ENCODE data around the gene CMIP.

The CMIP gene

GRCh38 chr16:81539009-81539758 is 94.6 kb downstream of the CMIP start:
- no peak for DNase-seq

- DNase-seq, result no peak
These were observed 95.3 kb downstream of the CMIP start for GRCh38 chr16:81539759-81540472.

DNA sequence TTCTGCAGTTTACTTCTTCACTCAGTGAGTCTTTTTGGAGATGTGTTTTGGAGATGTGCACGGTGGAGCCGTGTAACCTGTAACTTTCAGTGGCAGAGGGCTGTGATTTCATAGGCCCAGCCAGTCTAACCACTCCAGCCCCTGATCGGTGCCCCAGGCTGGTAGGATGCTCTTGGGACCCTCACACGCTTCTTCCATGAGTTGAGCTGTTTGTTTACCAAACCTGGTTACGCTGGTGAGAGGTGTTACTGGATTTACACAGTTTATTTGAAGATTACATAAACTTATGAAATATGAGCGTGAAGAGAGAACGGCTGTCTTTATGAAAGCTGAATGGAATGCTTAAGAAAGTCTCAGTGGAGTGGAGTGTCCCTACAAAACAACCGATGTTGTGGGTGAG is 96.7 kb downstream of the CMIP start:
- DNase-seq, result no peak

DNA sequence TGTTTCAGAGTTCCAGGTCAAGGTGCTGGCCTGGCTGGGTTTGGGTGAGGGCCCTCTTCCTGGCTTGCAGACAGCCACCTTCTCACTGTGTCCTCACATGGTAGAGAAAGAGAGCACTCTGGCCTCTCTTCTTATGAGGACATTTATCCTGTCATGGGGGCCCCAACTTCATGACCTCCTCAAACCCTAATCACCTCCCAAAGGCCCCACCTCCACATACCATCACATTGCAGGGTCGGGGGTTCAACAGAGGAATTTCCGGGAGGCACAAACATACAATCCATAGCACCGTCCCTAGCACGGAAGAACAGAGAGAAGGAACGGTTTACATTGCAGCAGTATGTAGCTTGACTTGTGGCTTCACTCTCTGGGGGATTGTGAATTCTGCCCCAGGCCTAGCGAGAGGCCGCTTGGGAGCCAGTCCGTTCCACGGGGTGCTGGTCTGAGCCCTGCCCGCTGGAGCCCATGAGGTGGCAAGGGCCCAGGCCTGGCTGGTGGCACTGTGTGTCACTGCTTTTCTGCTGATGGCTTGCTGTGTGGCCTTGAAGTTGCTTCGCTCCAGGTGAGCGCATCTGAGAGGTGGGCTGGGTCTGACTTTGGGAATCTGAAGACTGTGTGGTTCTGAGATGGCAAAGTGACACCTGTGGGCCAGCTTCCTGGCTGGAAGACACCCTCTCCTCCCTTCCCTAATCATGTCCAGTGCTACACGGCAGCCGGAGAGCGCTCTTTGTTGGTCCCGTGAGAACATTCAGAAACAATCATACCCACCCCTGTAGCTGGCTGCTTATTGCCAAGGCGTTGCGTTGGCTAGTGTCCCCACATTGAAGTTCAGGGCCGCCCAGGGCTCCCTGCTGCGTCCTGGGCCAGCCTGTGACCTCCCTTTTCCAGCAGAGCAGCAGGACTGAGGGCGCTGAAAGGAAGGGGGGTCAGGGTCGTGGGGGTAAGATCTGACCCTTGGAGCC is 98.3 kb downstream of the CMIP start:
- DNase-seq, result no peak

DNA sequence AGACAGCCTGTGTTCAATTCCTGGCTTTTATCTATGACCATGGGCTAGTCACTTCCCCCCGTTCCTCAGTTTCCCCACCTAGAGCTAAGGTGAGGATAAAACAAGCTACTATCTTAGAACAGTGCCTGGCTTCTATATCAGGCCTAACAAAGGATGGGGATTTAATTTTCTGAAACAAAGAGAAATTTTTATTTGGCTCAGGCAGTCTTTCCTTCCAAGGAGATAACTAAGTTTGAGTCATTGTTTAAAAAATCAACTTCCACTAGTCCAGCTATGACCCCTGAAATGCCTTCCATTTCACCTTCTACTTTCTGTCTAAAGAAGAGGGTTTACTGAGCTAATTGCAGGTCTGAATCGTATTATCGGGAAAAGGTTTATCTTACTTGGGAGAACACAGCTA is 99.0 kb downstream of the CMIP start:
- no peak for DNase-seq

DNA sequence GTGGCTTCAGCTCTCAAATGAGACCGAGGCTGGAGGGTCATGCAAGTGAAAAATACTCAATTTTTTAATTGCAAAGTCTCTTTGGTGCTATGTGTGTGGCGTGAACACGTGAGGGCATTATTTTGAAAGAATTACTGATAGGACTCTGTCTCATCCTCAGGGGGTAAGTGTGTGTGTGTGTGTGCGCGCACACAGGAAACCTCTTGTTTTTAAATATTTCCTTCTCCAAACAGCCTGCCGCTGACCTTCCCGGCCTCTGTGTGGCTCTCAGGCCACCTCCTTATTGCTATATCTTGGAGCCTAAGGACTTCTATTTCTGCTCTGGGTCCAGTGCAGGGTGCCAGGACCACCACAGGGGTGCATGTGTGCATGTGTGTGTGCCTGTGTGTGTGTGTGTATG is 99.7 kb downstream of the CMIP start:
- DNase-seq, result no peak

GRCh38 chr16:81544700-81545271 is 100.2 kb downstream of the CMIP start:
- DNase-seq, result no peak

GRCh38 chr16:81545470-81546250 is 101.1 kb downstream of the CMIP start:
- DNase-seq, result no peak

DNA sequence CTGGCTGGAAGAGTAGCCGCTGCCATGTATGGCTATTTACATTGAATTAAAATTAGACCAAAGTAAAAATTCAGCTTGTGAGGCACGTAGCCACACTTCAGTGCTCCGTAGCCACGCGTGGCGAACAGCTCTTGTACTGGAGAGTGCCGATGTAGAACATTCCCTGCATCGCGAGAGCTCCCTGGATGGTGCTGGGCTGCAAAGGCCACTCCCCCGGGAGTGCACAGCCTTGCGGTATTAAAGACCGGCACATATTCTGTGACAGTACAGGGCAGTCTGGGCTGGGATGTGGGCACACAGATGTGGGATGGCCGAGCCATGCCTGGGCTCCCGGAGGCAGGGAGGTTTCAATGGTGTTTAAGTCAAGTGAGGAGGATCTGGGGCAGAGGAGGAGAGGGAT is 102.2 kb downstream of the CMIP start:
- no peak for DNase-seq

DNA sequence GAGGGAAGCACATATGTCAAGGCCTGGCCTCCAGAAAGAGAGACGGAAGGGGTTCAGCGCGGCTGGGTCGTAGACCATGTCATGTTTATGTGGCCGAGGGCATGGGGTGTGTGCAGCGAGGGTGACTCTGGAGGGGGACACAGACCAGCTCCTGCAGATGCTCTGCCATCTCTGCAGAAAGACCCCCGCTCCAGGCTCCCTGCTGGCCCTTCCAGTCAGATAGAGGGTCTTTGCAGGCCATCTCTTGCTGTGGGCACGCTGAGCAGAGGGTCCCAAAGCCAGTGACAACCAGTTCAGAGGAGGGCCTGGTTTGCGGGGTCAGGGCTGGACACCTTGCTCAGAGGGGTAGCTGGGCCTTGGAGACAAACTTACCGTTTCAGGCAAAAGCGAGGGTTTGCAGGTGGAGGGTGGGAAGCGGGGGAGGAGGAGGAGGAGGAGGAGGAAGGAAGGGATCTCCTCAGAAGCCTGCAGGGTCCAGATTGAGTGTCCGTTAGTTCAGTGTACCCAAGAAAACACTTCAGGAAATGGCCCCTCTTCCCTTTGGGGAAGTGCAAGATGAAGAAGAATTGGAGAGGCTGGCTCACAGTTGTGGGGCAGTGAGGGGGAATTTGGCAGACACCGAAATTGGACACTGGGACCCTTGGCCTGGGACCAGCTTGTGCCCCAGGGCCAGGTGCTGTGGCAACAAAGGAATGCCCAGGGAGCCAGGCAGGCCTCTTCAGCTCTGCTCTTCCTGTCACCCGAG is 102.8 kb downstream of the CMIP start:
- no peak for DNase-seq

GRCh38 chr16:81547939-81548216 is 103.3 kb downstream of the CMIP start:
- DNase-seq, result no peak

DNA sequence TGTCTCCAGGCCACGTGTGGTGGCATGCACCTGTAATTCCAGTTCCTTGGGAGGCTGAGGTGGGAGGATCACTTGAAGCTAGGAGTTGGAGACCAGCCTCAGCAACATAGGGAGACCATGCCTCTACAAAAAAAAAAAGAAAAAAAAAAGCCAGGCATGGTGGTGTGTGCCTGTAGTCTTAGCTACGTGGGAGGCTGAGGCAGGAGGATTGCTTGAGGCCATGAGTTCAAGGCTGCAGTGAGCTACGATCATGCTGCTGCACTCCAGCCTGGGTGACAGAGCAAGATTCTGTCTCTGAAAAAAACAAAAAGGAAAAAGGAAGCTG is 103.9 kb downstream of the CMIP start:
- DNase-seq, result no peak

- no peak for DNase-seq
These were observed 104.4 kb downstream of the CMIP start for GRCh38 chr16:81548876-81549546.

- no peak for DNase-seq
These were observed 105.2 kb downstream of the CMIP start for GRCh38 chr16:81549547-81550431.

DNA sequence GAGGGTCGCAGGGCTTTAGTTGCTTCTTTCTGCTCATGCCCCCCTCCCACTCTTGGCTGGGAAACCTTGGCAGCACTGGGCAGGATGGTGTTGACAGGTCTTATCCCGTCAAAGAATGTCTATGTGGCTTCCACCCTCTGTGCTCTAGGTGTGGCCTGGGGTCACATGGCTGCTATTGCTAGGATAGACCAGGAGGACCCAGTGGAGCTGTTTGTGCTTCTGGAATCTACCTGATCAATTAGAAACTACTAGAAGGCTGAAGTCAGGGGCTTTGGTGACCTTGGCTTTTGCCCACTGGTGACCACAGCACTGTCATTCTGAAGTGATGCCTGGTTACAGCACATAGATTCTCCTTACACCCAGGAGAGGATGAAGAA is 105.8 kb downstream of the CMIP start:
- no peak for DNase-seq

- DNase-seq, result no peak
These were observed 106.7 kb downstream of the CMIP start for GRCh38 chr16:81551151-81551808.

GRCh38 chr16:81551821-81552304 is 107.3 kb downstream of the CMIP start:
- DNase-seq, result no peak

DNA sequence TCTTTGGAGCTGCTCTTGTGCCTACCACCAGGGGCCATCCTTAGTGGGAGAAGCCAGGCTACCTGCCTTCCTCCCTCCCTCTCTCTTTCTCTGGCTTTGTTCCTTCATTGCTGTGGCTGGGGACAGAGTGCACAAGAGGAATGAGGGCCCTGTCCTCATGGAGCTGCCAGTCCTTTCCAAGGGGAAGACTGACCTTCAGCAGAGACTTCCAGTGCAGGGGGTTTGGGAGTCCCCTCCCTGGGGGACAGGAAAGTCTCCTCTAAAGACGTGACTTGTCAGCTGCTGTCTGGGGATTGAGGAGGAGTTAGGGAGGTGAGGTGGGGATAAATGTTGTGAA is 108.1 kb downstream of the CMIP start:
- no peak for DNase-seq

DNA sequence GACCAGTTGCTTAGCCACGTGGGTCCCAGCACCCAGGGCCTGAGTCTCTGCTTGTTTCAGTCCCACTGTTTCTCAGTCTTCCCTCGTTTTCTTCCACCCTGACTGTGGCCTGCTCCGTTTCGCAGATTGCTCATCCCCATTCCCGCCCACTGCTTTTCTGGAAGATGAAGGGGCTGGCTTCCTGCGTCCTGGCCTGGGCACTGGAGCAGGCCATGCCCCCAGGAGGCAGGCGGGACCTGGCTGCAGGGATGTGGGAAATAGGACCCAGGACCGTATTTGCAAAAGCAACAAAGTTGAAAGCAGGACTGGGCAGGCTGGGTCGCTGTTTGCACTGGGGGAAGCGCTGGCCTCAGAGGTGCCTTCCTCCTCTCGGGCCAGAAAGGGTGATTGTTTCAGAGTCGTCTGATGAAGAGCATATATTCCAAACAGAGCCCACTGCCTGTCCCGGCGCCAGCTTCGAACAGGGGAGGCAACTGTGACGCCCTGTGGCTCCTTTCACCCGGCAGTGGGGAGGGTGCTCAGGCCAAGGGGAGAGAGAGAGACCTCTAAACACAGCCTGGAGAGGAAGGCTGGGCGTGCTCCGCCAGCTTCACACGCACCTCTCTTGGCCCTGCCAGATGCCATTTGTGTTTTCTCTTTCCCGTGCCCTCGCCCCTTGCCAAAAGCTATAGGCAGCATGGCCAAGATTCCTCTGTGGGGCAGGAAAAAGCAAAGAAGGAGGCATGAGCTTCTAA is 108.6 kb downstream of the CMIP start:
- DNase-seq, result no peak

Data from DMS153 (cell line).